Suprapubic skin (tissue), 4 donors: ENCODE measurements around the gene PHPT1. TPM values are rescaled to one million over a fixed set of nuclear protein-coding genes. Genes with fewer than 3 reads are reported as not detected.

Source experiments
- DNase-seq, 2 donors: peaks; one replicate each; pipeline ENCODE4 v3.0.0-alpha.2; 2019; ENCODE audit warnings: low spot score in 2 of 2
- H3K27ac ChIP-seq: fragments of 200-600 bp; sonication (generic); one replicate; pipeline ENCODE4 v1.5.1; 2019
- H3K27me3 ChIP-seq: fragments of 200-600 bp; sonication (generic); one replicate; pipeline ENCODE4 v1.5.1; 2019
- H3K36me3 ChIP-seq: fragments of 200-600 bp; sonication (generic); one replicate; pipeline ENCODE4 v1.5.1; 2019
- H3K4me1 ChIP-seq: fragments of 200-600 bp; sonication (generic); one replicate; pipeline ENCODE4 v1.5.1; 2019
- H3K4me3 ChIP-seq: fragments of 200-600 bp; sonication (generic); one replicate; pipeline ENCODE4 v1.5.1; 2019; ENCODE audit warnings: mild to moderate bottlenecking
- H3K9me3 ChIP-seq: fragments of 200-600 bp; sonication (generic); one replicate; pipeline ENCODE4 v1.5.1; 2019
- EP300 ChIP-seq: sonication (generic); formaldehyde crosslinking; IDR thresholded peaks from one replicate; pipeline ENCODE4 v1.6.1; 2017; ENCODE audit warnings: antibody characterized with exemption
- POLR2A ChIP-seq, 2 donors: fragments of 450-650 bp; IDR thresholded peaks; one replicate each; pipeline ENCODE4 v1.6.1; 2017; ENCODE audit warnings: antibody characterized with exemption in 2 of 2, mild to moderate bottlenecking in 2 of 2, moderate library complexity in 2 of 2
- POLR2AphosphoS5 ChIP-seq, 3 donors: sonication (generic); formaldehyde crosslinking; IDR thresholded peaks; one replicate each; pipeline ENCODE4 v1.6.1; 2017; ENCODE audit warnings: antibody characterized with exemption in 3 of 3
- WGBS: methylation state at CpG from one replicate; pipeline ENCODE4 v1.1.5; 2018; 5-methylcytosine and 5-hydroxymethylcytosine counted together
- total RNA-seq, 4 donors: library from RNA; depleted of rRNA; stranded (reverse); fragments of >200 nt; gene quantifications; one replicate each; pipeline ENCODE4 v1.1.0, GENCODE V29; 2016
- TF ChIP-seq, protein P1 (sequence below), 2 donors: fragments of 200-600 bp in 1 of 2; fragments of 450-650 bp in 1 of 2; sonication (generic) in 1 of 2; IDR thresholded peaks; one replicate each; pipeline ENCODE4 v1.5.1; 2016 to 2019; ENCODE audit warnings: antibody characterized with exemption in 2 of 2, mild to moderate bottlenecking in 1 of 2, moderate library complexity in 1 of 2

Gene PHPT1
- total RNA-seq, 4 donors from 2014 or later = 41.9 to 64.2 (median 46.6) TPM

DNA sequence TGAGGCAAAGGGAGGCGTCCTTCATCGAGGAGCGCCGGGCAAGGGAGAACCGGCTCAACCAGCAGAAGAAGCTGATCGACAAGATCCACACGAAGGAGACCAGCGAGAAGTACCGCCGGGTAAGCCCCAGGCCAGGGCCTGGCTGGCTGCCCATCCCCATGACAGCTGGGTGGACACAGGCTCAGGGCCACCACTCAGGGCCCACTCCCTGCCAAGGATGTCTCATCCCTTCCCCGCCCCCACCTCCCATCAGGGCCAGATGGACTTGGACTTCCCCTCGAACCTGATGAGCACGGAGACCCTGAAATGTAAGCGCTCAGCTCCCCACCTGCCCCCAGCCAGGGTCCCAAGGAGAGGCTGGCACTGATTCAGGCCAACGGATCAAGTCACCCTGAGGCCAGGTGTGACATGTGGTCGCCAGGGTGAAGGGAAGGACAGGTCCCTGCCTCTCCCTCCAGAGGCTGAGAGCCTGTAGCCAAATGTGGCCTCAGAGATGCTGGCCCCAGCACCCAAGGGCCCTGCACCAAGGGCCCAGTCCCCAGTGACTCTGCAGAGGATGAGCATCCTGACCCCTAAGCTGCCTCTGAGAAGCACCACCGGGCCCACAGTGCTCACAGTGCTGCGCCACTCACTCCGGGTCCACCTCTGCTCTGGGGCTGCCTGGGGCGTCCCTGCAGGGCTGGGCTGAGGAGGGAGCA lies 44.6 kb upstream of the PHPT1 start:
- Histone ChIP-seq H3K36me3 (no peaks in the 10 kb centered on the region), H3K27me3 (peaks cover 19% of the 10 kb centered on the region), H3K4me3 (no peak overlapping the region), H3K4me1 (peaks cover 44% of the 10 kb centered on the region), H3K9me3 (no peaks in the 10 kb centered on the region), H3K27ac (no peak overlapping the region)
- DNase-seq = peak in 1 of 2 donors; percentile 62
- 93% methylated on average over 10 of the region's 20 CpGs for WGBS
- TF ChIP-seq POLR2A (IDR thresholded peaks at IDR 0.05) = no peak
- TF ChIP-seq, protein P1, sequence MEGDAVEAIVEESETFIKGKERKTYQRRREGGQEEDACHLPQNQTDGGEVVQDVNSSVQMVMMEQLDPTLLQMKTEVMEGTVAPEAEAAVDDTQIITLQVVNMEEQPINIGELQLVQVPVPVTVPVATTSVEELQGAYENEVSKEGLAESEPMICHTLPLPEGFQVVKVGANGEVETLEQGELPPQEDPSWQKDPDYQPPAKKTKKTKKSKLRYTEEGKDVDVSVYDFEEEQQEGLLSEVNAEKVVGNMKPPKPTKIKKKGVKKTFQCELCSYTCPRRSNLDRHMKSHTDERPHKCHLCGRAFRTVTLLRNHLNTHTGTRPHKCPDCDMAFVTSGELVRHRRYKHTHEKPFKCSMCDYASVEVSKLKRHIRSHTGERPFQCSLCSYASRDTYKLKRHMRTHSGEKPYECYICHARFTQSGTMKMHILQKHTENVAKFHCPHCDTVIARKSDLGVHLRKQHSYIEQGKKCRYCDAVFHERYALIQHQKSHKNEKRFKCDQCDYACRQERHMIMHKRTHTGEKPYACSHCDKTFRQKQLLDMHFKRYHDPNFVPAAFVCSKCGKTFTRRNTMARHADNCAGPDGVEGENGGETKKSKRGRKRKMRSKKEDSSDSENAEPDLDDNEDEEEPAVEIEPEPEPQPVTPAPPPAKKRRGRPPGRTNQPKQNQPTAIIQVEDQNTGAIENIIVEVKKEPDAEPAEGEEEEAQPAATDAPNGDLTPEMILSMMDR (IDR thresholded peaks at IDR 0.05) = no peak
- no peak for TF ChIP-seq EP300
- no peak for TF ChIP-seq POLR2AphosphoS5 (IDR thresholded peaks at IDR 0.05)

DNA sequence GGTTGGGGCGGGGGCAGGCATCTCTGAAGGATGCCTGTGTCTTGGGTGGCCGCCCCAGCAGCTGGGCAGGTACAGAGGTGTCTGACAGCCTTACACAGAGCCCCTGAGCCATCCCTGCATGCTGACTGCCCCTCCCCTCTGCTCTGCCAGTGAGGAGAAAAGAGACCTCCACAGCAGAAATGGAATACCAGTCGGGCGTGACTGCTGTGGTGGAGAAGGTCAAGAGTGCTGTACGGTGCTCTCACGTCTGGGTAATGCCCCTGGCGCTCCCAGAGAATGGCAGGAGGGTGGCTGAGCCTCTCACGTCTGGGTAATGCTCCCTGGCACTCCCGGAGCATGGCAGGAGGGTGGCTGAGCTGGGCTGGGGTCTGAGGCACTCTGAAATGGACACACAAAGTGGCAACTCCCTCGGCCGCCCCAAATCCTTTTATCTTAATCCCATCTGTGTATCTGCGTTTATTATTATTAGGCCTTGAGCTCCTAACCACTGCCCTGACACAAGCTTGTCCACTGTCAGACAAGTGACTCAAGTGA lies 43.9 kb upstream of the PHPT1 start:
- peak in 1 of 2 donors; percentile 45 for DNase-seq
- TF ChIP-seq POLR2AphosphoS5 (IDR thresholded peaks at IDR 0.05) (no peak), EP300 (no peak), POLR2A (IDR thresholded peaks at IDR 0.05) (no peak)
- TF ChIP-seq, protein P1 (IDR thresholded peaks at IDR 0.05) = no peak
- no peaks in the 10 kb centered on the region for H3K36me3 ChIP-seq
- H3K9me3 ChIP-seq = no peaks in the 10 kb centered on the region
- H3K27me3 ChIP-seq = peaks cover 15% of the 10 kb centered on the region
- peaks cover 44% of the 10 kb centered on the region for H3K4me1 ChIP-seq
- WGBS = 96% methylated on average over 5 of the region's 12 CpGs
- H3K4me3 ChIP-seq = no peak overlapping the region
- H3K27ac ChIP-seq = no peak overlapping the region

DNA sequence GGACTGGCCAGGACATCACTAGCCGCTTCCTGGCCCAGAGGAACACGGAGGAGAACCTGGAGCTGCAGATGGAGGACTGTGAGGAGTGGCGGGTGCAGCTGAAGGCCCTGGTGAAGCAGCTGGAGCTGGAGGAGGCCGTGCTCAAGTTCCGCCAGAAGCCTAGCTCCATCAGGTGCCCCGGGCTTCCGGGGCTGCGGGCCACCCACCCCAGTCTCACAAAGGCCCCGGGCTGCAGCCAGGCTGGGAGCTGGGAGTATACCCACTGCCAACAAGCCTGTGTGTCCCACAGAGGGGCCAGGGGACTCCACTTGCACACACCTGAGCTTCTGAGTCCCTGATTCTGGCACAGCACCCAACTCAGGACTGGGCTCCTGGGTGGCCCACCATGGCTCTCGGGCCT lies 43.1 kb upstream of the PHPT1 start:
- 98% methylated on average over 7 of the region's 10 CpGs for WGBS
- H3K9me3 ChIP-seq = no peaks in the 10 kb centered on the region
- no peaks in the 10 kb centered on the region for H3K36me3 ChIP-seq
- peaks cover 41% of the 10 kb centered on the region for H3K4me1 ChIP-seq
- DNase-seq = no peak
- TF ChIP-seq, protein P1 (IDR thresholded peaks at IDR 0.05) = no peak
- TF ChIP-seq POLR2A (IDR thresholded peaks at IDR 0.05) (no peak), POLR2AphosphoS5 (IDR thresholded peaks at IDR 0.05) (no peak), EP300 (no peak)
- no peak overlapping the region for H3K27ac ChIP-seq
- no peak overlapping the region for H3K4me3 ChIP-seq
- H3K27me3 ChIP-seq = peaks cover 10% of the 10 kb centered on the region

- Histone ChIP-seq H3K36me3 (no peaks in the 10 kb centered on the region), H3K27me3 (peaks cover 8% of the 10 kb centered on the region), H3K9me3 (no peaks in the 10 kb centered on the region), H3K27ac (no peak overlapping the region), H3K4me1 (peaks cover 36% of the 10 kb centered on the region), H3K4me3 (peak overlapping the region; percentile 97)
- TF ChIP-seq POLR2A (IDR thresholded peaks at IDR 0.05) = no peak
- TF ChIP-seq, protein P1 (IDR thresholded peaks at IDR 0.05) = no peak
- no peak for TF ChIP-seq EP300
- TF ChIP-seq POLR2AphosphoS5 (IDR thresholded peaks at IDR 0.05) = no peak
- 81% methylated on average over 12 of the region's 25 CpGs for WGBS
- no peak for DNase-seq
Observed at GRCh38 chr9:136806631-136807201, 42.5 kb upstream of the PHPT1 start.
